GM12801 (cell line): ENCODE results near the gene LYPD8.

Experiments used
- TF ChIP-seq, protein P1 (sequence below): IDR thresholded peaks from one replicate; pipeline ENCODE4 v1.5.1; 2011; ENCODE audit warnings: control low read depth; ENCODE audit not compliant: insufficient read length; ENCODE audit errors: extremely low read depth

The LYPD8 gene

GRCh38 chr1:248753708-248754280 lies 1.8 kb downstream of the LYPD8 start:
- TF ChIP-seq, protein P1, sequence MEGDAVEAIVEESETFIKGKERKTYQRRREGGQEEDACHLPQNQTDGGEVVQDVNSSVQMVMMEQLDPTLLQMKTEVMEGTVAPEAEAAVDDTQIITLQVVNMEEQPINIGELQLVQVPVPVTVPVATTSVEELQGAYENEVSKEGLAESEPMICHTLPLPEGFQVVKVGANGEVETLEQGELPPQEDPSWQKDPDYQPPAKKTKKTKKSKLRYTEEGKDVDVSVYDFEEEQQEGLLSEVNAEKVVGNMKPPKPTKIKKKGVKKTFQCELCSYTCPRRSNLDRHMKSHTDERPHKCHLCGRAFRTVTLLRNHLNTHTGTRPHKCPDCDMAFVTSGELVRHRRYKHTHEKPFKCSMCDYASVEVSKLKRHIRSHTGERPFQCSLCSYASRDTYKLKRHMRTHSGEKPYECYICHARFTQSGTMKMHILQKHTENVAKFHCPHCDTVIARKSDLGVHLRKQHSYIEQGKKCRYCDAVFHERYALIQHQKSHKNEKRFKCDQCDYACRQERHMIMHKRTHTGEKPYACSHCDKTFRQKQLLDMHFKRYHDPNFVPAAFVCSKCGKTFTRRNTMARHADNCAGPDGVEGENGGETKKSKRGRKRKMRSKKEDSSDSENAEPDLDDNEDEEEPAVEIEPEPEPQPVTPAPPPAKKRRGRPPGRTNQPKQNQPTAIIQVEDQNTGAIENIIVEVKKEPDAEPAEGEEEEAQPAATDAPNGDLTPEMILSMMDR = no peak

- TF ChIP-seq, protein P1 = no peak
Measured at GRCh38 chr1:248753029-248753594, 2.4 kb downstream of the LYPD8 start.

DNA sequence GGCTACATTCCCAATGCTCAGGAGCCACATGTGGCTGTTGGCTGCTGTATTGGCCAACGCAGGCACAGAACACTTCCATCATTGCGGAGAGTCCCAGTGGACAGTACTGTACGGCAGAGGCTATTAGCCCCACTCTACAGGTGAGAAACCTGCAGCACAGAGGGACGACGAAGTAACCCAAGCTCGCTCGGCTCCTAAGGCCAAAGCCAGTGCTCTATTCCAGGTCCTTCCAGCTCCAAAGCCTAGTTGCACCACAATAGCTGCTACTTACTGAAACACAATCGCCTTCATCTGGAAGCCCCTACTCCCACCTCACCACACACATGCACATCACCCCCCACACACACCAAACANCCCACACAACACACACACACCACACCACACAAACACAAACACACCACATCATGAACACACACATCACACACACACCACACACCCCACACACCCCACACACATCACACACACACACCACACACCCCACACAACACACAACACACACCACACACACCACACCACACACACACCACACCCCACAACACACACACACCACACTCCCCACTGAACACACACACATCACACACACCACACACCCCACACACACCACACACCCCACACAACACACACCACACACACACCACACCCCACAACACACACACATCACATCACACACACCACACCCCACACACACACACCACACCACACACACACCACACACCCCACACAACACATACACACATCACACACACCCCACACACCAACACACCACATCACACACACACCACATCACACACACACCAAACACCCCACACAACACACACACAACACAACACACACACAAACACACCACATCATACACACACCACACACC lies 3.2 kb downstream of the LYPD8 start:
- TF ChIP-seq, protein P1 = no peak

DNA sequence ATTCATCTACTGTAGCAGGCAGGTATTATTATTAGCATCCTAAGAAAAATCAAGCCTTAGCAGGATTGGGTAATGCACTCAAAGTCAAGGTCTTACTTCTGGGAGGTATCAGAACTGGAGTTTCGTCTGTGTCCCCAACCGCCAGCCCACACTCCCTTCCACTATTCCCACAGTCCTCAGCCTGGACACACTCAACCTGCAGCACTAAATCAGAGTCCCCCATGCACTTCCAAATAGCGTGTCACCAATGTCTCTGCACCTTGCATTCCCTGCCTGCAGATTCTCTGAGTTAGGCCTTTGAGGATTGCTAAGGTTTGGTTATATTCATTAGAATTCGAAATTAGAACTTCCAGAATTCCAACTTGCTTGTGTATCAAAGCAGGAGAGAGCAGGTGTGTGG lies 3.9 kb downstream of the LYPD8 start:
- TF ChIP-seq, protein P1 = no peak

GRCh38 chr1:248751142-248751541 lies 4.4 kb downstream of the LYPD8 start:
- TF ChIP-seq, protein P1 = no peak

DNA sequence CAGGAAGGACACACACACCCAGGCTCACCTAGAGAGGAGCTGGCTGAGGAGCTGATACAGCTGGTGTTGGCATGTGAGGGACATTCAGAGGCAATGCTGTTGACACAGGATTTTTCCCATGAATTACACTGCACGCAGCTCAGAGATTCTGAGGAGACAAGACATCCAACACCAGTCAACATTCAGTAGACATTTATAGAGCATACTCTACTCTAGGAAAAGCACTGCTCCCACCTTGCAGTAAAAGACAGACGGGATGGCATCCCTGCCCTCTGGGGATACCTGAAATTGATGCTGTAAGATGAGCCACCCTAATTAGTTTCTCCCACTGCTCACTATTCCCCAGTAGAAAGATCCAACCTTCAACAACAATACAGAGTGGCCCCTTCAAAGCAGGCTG lies 5.1 kb downstream of the LYPD8 start:
- TF ChIP-seq, protein P1 = no peak

DNA sequence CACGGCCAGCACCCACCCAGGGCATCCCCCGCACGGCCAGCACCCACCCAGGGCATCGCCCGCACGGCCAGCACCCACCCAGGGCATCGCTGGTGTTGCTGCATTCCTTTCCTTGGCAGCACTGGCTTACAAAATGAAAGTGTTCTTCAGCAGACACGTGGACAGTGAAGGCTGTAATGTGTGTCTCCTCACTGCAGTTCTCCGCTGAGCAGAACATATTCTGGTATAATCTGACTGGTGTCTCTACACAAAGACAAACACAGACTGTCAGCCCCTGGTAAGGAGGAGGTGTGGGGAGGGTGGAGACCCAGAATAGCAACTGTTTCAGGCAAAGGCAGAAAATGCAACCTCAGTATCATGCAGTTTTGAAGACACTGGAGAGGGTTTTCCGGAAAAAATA lies 7.3 kb downstream of the LYPD8 start:
- TF ChIP-seq, protein P1 = no peak
